Left lung (tissue), 10 donors: ENCODE data around the gene CCDC116. TPM values are rescaled to one million over a fixed set of nuclear protein-coding genes. Genes with fewer than 3 reads are reported as not detected.
"Not testable (repeated sequence)": the region's sequence is repeated elsewhere in the genome, so short reads cannot be mapped to it uniquely, and the experiment has no call there.

Experiments used
- ATAC-seq: fragments of 200-7000 bp; cut with Tn5 transposase; one replicate; pipeline ENCODE4 v1.9.1; 2020; ENCODE audit warnings: moderate library complexity
- DNase-seq, 4 donors: peaks; one replicate each; pipeline ENCODE4 v3.0.0-alpha.2; 2013 to 2020
- H3K27ac ChIP-seq, 2 donors: fragments of 200-600 bp; sonication (generic) in 1 of 2; one replicate each; pipeline versions ENCODE4 v1.5.0 to v1.8.0; 2020 to 2021
- H3K27me3 ChIP-seq, 2 donors: fragments of 200-600 bp; sonication (generic) in 1 of 2; one replicate each; pipeline versions ENCODE4 v1.5.0 to v1.8.0; 2020 to 2021
- H3K36me3 ChIP-seq, 2 donors: fragments of 200-600 bp; sonication (generic) in 1 of 2; one replicate each; pipeline versions ENCODE4 v1.5.0 to v1.8.0; 2020 to 2021
- H3K4me1 ChIP-seq, 2 donors: fragments of 200-600 bp; one replicate each; pipeline ENCODE4 v1.8.0; 2021
- H3K4me3 ChIP-seq, 2 donors: fragments of 200-600 bp; sonication (generic) in 1 of 2; one replicate each; pipeline versions ENCODE4 v1.5.0 to v1.8.0; 2020 to 2021; ENCODE audit warnings: mild to moderate bottlenecking in 1 of 2
- H3K9me3 ChIP-seq, 2 donors: fragments of 200-600 bp; sonication (generic) in 1 of 2; one replicate each; pipeline versions ENCODE4 v1.5.0 to v1.8.0; 2020 to 2021
- CTCF ChIP-seq, 2 donors: fragments of 200-600 bp; sonication (generic) in 1 of 2; IDR thresholded peaks; one replicate each; pipeline versions ENCODE4 v1.5.0 to v1.8.0; 2021; ENCODE audit warnings: antibody characterized with exemption in 2 of 2
- intact Hi-C, 2 donors: fragments of 100-400 bp; cut with DNase I; formaldehyde crosslinking; loops; one replicate each; pipeline versions ENCODE4 v1.11.2 to v1.14.2; 2022
- polyA plus RNA-seq, 6 donors: library from polyadenylated mRNA; unstranded; fragments of 120-200 nt; gene quantifications; one replicate each; pipeline ENCODE4 v1.2.1, GENCODE V29; 2013; ENCODE audit not compliant: insufficient read length in 6 of 6
- total RNA-seq, 2 donors: library from RNA; stranded (reverse); fragmentation: NEBNext Ultra II Directional; extraction: Animal tissue kit (Norgen Biotek cat#: 25700); gene quantifications; one replicate each; pipeline ENCODE4 v1.2.1, GENCODE V29; 2021
- donor health status: DM: no; HTN: yes; CAD: no.
- donor health status: DM: no; HTN: no; CAD: no.

CCDC116 gene
- total and polyA plus RNA-seq, 8 donors = 0.26 to 1.1 (median 0.85) TPM

GRCh38 chr22:21612858-21613257, 19.7 kb upstream of the CCDC116 start:
- ATAC-seq = peak; percentile 40
- Histone ChIP-seq H3K36me3 (peaks cover 0 to 59% of the 10 kb centered on the region in 2 donors), H3K4me1 (peaks cover 0 to 6% of the 10 kb centered on the region in 2 donors), H3K27me3 (no peaks in the 10 kb centered on the region), H3K9me3 (no peaks in the 10 kb centered on the region), H3K4me3 (no peak overlapping the region), H3K27ac (no peak overlapping the region)
- intact Hi-C loops = no loop called here
- TF ChIP-seq CTCF (IDR thresholded peaks at IDR 0.05) = no peak
- DNase-seq = no peak

GRCh38 chr22:21613553-21614233, 18.9 kb upstream of the CCDC116 start:
- no peaks in the 10 kb centered on the region for H3K9me3 ChIP-seq
- TF ChIP-seq CTCF (IDR thresholded peaks at IDR 0.05) = no peak
- no peak overlapping the region for H3K27ac ChIP-seq
- no peaks in the 10 kb centered on the region for H3K27me3 ChIP-seq
- H3K4me1 ChIP-seq = no peaks in the 10 kb centered on the region
- DNase-seq = no peak
- intact Hi-C loops = no loop called here
- H3K36me3 ChIP-seq = peaks cover 0 to 67% of the 10 kb centered on the region in 2 donors
- H3K4me3 ChIP-seq = no peak overlapping the region
- ATAC-seq = no peak

- H3K36me3 ChIP-seq = peaks cover 0 to 74% of the 10 kb centered on the region in 2 donors
- intact Hi-C loops = no loop called here
Observed at GRCh38 chr22:21615731-21616130, 16.8 kb upstream of the CCDC116 start.

GRCh38 chr22:21617337-21617736, 15.2 kb upstream of the CCDC116 start:
- ATAC-seq, H3K4me3 ChIP-seq, H3K27me3 ChIP-seq, DNase-seq, H3K27ac ChIP-seq, H3K9me3 ChIP-seq, intact Hi-C loops: not testable (repeated sequence)
- Histone ChIP-seq H3K36me3 (peaks cover 0 to 63% of the 10 kb centered on the region in 2 donors), H3K4me1 (peaks cover 7 to 17% of the 10 kb centered on the region in 2 donors)

More at GRCh38 chr22:21615731-21616130, 16.8 kb upstream of the CCDC116 start:
- no peak for ATAC-seq
- Histone ChIP-seq H3K27me3 (no peaks in the 10 kb centered on the region), H3K4me3 (no peak overlapping the region), H3K9me3 (no peaks in the 10 kb centered on the region), H3K27ac (no peak overlapping the region), H3K4me1 (peaks cover 0 to 3% of the 10 kb centered on the region in 2 donors)
- TF ChIP-seq CTCF (IDR thresholded peaks at IDR 0.05) = no peak
- DNase-seq = no peak

- intact Hi-C loops = no loop called here
- no peak overlapping the region for H3K27ac ChIP-seq
- peaks cover 7 to 46% of the 10 kb centered on the region in 2 donors for H3K4me1 ChIP-seq
- H3K9me3 ChIP-seq = no peaks in the 10 kb centered on the region
- H3K27me3 ChIP-seq = no peaks in the 10 kb centered on the region
- ATAC-seq = no peak
- H3K4me3 ChIP-seq = no peak overlapping the region
- peaks cover 0 to 45% of the 10 kb centered on the region in 2 donors for H3K36me3 ChIP-seq
- TF ChIP-seq CTCF (IDR thresholded peaks at IDR 0.05) = no peak
- peak in 1 of 4 donors; percentile 5 for DNase-seq
Observed at GRCh38 chr22:21621025-21621424, 11.5 kb upstream of the CCDC116 start.
